Body of pancreas (tissue), 4 donors: ENCODE results near the gene DMAC2.

Source experiments
- CTCF ChIP-seq, 7 experiments: fragments of 450-650 bp in 4 of 7; fragments of 200-600 bp in 3 of 7; sonication (generic) in 3 of 7; IDR thresholded peaks; one replicate each; pipeline ENCODE4 v1.5.1; 2016 to 2019; ENCODE audit warnings: antibody characterized with exemption in 7 of 7
- POLR2A ChIP-seq, 3 donors: fragments of 450-650 bp; IDR thresholded peaks; one replicate each; pipeline ENCODE4 v1.6.1; 2016; ENCODE audit warnings: antibody characterized with exemption in 3 of 3, mild to moderate bottlenecking in 2 of 3

DNA sequence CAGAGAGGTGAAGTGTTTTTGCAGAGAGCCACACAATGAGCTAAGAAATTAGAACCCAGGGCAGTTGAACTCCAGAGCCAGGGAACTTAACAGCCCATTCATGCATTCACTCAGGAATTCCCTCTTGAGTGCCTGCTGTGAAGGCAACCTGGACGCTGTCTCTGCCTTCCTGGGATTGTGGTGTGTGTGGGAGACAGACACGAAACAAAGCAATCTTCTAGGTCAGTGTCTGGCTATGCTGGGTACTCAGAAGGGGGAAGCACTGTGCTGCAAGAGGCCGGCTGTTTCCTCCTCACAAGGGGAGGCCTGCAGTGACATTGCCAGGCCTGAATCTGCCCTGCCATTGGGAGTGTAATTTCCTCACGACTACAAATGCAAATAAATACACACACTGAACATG, 32.4 kb downstream of the DMAC2 start:
- TF ChIP-seq CTCF (IDR thresholded peaks at IDR 0.05) = no peak
- TF ChIP-seq POLR2A (IDR thresholded peaks at IDR 0.05) = no peak
